NT2/D1 (cell line): ENCODE results near the gene STEAP4.

Experiments
- DNase-seq: peaks from one replicate; pipeline ENCODE4 v3.0.0-alpha.2; 2011; ENCODE audit warnings: low read depth, low spot score
- H3K27me3 ChIP-seq: 2 replicates; pipeline ENCODE4 v1.6.0; 2011; ENCODE audit warnings: mild to moderate bottlenecking; ENCODE audit not compliant: insufficient read length, insufficient read depth
- H3K36me3 ChIP-seq: 2 replicates; pipeline ENCODE4 v1.6.1; 2011; ENCODE audit warnings: mild to moderate bottlenecking, low read length, mixed read lengths; ENCODE audit not compliant: insufficient read depth, insufficient read length
- H3K4me1 ChIP-seq: 2 replicates; pipeline ENCODE4 v1.5.1; 2011; ENCODE audit not compliant: insufficient read depth, insufficient read length
- H3K4me3 ChIP-seq: 2 replicates; pipeline ENCODE4 v1.5.1; 2011; ENCODE audit warnings: low read depth; ENCODE audit not compliant: insufficient read length
- H3K9ac ChIP-seq: 2 replicates; pipeline ENCODE4 v1.6.0; 2011; ENCODE audit warnings: low read depth; ENCODE audit not compliant: insufficient read length
- H3K9me3 ChIP-seq: 2 replicates; pipeline ENCODE4 v1.5.1; 2011; ENCODE audit warnings: mild to moderate bottlenecking, low read length; ENCODE audit not compliant: insufficient read depth
- SUZ12 ChIP-seq: IDR thresholded peaks from 2 replicates; pipeline ENCODE4 v1.6.1; 2011; ENCODE audit not compliant: insufficient read length, insufficient read depth; ENCODE audit errors: extremely low read depth
- YY1 ChIP-seq: IDR thresholded peaks from 2 replicates; pipeline ENCODE4 v1.6.1; 2011; ENCODE audit not compliant: insufficient read length, insufficient read depth
- ZNF274 ChIP-seq: IDR thresholded peaks from 2 replicates; pipeline ENCODE4 v1.6.1; 2011; ENCODE audit warnings: mild to moderate bottlenecking, low read depth, low read length

The STEAP4 gene

GRCh38 chr7:88312061-88312663, 5.5 kb upstream of the STEAP4 start:
- Histone ChIP-seq H3K4me1 (no peaks in the 10 kb centered on the region), H3K4me3 (no peak overlapping the region), H3K9ac (no peak overlapping the region), H3K27me3 (peaks cover 10% of the 10 kb centered on the region), H3K36me3 (no peaks in the 10 kb centered on the region), H3K9me3 (no peaks in the 10 kb centered on the region)
- no peak for DNase-seq
- TF ChIP-seq YY1: no peak
- no peak for TF ChIP-seq ZNF274
- TF ChIP-seq SUZ12: no peak

GRCh38 chr7:88311675-88312036, 5.0 kb upstream of the STEAP4 start:
- Histone ChIP-seq H3K9me3 (no peaks in the 10 kb centered on the region), H3K36me3 (no peaks in the 10 kb centered on the region), H3K9ac (no peak overlapping the region), H3K4me3 (no peak overlapping the region), H3K27me3 (peaks cover 15% of the 10 kb centered on the region), H3K4me1 (no peaks in the 10 kb centered on the region)
- no peak for DNase-seq
- no peak for TF ChIP-seq SUZ12
- no peak for TF ChIP-seq ZNF274
- TF ChIP-seq YY1: no peak

DNA sequence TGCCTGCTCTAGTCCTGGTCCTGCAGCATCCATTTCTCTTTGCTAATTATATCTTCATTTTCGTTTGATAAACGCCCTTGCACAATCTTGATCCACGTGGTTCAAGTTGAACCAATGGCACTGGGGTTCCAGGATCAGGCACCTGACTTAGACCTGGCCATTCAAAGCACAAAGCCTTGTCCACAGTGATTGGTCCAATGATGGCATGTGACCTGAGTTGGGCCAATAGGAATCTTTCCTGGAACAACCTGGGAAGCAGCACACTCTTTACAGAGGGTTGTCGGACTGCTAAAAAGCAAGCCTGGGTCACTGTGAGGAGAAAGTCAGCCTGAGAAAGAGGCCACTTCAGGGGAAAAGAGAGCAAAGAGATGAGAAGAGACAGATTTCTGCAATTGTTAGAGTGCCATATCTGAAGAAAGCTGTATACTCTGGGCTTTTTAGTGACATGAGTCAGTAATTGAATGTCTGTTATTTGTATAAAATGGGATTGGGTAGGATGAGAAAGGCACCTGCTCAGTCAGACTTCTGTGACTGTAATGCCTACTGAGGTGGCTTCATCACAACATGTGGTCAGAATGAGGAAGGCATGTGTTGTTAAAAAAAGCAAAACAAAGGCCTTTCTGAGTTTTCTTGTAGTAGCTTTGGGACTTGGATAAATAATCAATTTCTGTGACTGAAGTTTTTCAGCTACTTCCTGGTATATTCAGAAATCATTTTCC, 4.4 kb upstream of the STEAP4 start:
- H3K9ac ChIP-seq: no peak overlapping the region
- no peaks in the 10 kb centered on the region for H3K4me1 ChIP-seq
- H3K4me3 ChIP-seq: no peak overlapping the region
- H3K27me3 ChIP-seq: peaks cover 20% of the 10 kb centered on the region
- H3K36me3 ChIP-seq: no peaks in the 10 kb centered on the region
- DNase-seq: no peak
- no peaks in the 10 kb centered on the region for H3K9me3 ChIP-seq
- TF ChIP-seq ZNF274 (no peak), SUZ12 (no peak)

GRCh38 chr7:88309819-88310218, 3.1 kb upstream of the STEAP4 start:
- Histone ChIP-seq H3K4me1 (no peaks in the 10 kb centered on the region), H3K27me3 (peaks cover 33% of the 10 kb centered on the region), H3K36me3 (no peaks in the 10 kb centered on the region), H3K4me3 (no peak overlapping the region), H3K9me3 (no peaks in the 10 kb centered on the region), H3K9ac (no peak overlapping the region)
- no peak for DNase-seq
- TF ChIP-seq SUZ12 (no peak), ZNF274 (no peak), YY1 (no peak)

GRCh38 chr7:88307823-88308222, 1.1 kb upstream of the STEAP4 start:
- no peak for DNase-seq
- Histone ChIP-seq H3K4me1 (no peaks in the 10 kb centered on the region), H3K4me3 (no peak overlapping the region), H3K9me3 (no peaks in the 10 kb centered on the region), H3K9ac (no peak overlapping the region), H3K27me3 (peaks cover 36% of the 10 kb centered on the region), H3K36me3 (no peaks in the 10 kb centered on the region)
- TF ChIP-seq YY1: no peak
- no peak for TF ChIP-seq ZNF274
- TF ChIP-seq SUZ12: no peak

DNA sequence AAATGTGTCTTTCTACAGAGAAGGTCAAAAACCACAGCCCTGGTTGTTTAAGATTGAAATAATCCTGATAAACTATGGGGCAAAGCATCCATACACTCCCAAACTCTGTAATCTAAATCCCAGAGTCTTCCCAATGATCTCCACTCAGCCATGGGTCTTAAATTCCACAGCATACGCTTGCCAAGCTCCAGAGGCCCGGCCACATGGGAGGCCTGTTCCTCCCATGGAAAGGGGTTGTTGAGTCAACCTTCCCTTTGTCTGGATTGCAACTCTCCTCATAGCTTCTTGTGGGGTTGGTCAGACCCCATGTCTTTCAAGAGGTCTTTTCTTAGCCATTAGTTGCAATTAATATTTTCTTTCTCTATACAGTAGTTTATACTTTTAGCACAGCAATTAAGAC, 718 bp upstream of the STEAP4 start:
- H3K4me3 ChIP-seq: no peak overlapping the region
- peaks cover 36% of the 10 kb centered on the region for H3K27me3 ChIP-seq
- TF ChIP-seq SUZ12: no peak
- no peak for TF ChIP-seq ZNF274
- no peak for TF ChIP-seq YY1
- H3K9ac ChIP-seq: no peak overlapping the region
- no peaks in the 10 kb centered on the region for H3K4me1 ChIP-seq
- no peak for DNase-seq
- no peaks in the 10 kb centered on the region for H3K9me3 ChIP-seq
- H3K36me3 ChIP-seq: no peaks in the 10 kb centered on the region

DNA sequence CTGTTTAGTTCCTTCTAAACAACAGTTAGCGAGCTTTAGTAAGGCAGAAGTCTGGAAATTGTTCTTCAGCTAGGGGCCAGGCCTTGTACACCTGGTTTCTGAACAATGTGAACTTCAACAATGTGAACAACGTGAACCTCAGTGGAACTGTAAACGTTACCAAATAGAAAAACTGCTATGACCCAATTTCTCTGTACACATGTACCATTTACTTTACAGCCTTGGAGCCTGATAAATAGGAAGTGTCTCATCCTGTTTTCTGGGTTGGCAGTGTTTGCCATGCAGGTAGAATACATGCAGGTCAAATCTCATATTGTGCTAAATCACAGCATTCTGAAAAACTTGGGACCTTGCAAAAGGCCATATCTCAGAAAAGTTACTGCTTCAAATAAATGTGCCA, 1.6 kb downstream of the STEAP4 start:
- Histone ChIP-seq H3K36me3 (no peaks in the 10 kb centered on the region), H3K4me1 (no peaks in the 10 kb centered on the region), H3K9ac (no peak overlapping the region), H3K4me3 (no peak overlapping the region), H3K27me3 (peaks cover 36% of the 10 kb centered on the region), H3K9me3 (no peaks in the 10 kb centered on the region)
- no peak for DNase-seq
- TF ChIP-seq YY1: no peak
- TF ChIP-seq SUZ12: no peak
- TF ChIP-seq ZNF274: no peak
